Spleen (tissue), 11 donors: ENCODE data around the gene BEND5. TPM values are rescaled to one million over a fixed set of nuclear protein-coding genes. Genes with fewer than 3 reads are reported as not detected.
A peak's percentile ranks its signal among the peaks of the same experiment; 100 is the strongest.

Experiments used
- DNase-seq: peaks from one replicate; pipeline ENCODE4 v3.0.0-alpha.2; 2020
- H3K27ac ChIP-seq, 8 donors: fragments of 200-600 bp; sonication (generic) in 7 of 8; 1 replicate in 4 of 8; 2 replicates in 4 of 8; pipeline versions ENCODE4 v1.5.0 to v1.8.0; 2016 to 2021; ENCODE audit warnings: inconsistent platforms in 4 of 8, mild to moderate bottlenecking in 4 of 8, moderate library complexity in 1 of 8
- H3K27me3 ChIP-seq, 7 donors: fragments of 200-600 bp; sonication (generic) in 6 of 7; replicated peaks in 1 of 7; 1 replicate in 4 of 7; 2 replicates in 3 of 7; pipeline versions ENCODE4 v1.5.0 to v1.8.0; 2016 to 2021; ENCODE audit warnings: inconsistent platforms in 3 of 7, mild to moderate bottlenecking in 1 of 7
- H3K36me3 ChIP-seq, 6 donors: fragments of 200-600 bp; sonication (generic) in 5 of 6; 1 replicate in 4 of 6; 2 replicates in 2 of 6; pipeline versions ENCODE4 v1.5.0 to v1.8.0; 2016 to 2021; ENCODE audit warnings: inconsistent platforms in 2 of 6
- H3K4me1 ChIP-seq, 6 donors: fragments of 200-600 bp; sonication (generic) in 5 of 6; 1 replicate in 3 of 6; 2 replicates in 3 of 6; pipeline versions ENCODE4 v1.5.0 to v1.8.0; 2016 to 2021; ENCODE audit warnings: inconsistent platforms in 3 of 6
- H3K4me3 ChIP-seq, 8 donors: fragments of 200-600 bp; sonication (generic) in 7 of 8; 1 replicate in 4 of 8; 2 replicates in 4 of 8; pipeline versions ENCODE4 v1.5.0 to v1.8.0; 2016 to 2021; ENCODE audit warnings: inconsistent platforms in 4 of 8, mild to moderate bottlenecking in 4 of 8, moderate library complexity in 2 of 8
- H3K9me3 ChIP-seq, 8 donors: fragments of 200-600 bp; sonication (generic) in 7 of 8; 1 replicate in 4 of 8; 2 replicates in 4 of 8; pipeline versions ENCODE4 v1.5.0 to v1.8.0; 2016 to 2021; ENCODE audit warnings: inconsistent platforms in 4 of 8
- CTCF ChIP-seq, 11 experiments: fragments of 200-600 bp in 7 of 11; fragments of 450-650 bp in 4 of 11; sonication (generic) in 4 of 11; IDR thresholded peaks in 8 of 11; conservative IDR thresholded peaks in 3 of 11; 1 replicate in 7 of 11; 2 replicates in 4 of 11; pipeline versions ENCODE4 v1.4.0 to v1.8.0; 2016 to 2021; ENCODE audit warnings: antibody characterized with exemption in 11 of 11, inconsistent platforms in 4 of 11, mild to moderate bottlenecking in 1 of 11
- POLR2A ChIP-seq, 3 donors: fragments of 450-650 bp; IDR thresholded peaks; one replicate each; pipeline ENCODE4 v1.5.1; 2017; ENCODE audit warnings: antibody characterized with exemption in 3 of 3, mild to moderate bottlenecking in 1 of 3
- POLR2AphosphoS5 ChIP-seq, 3 donors: sonication (generic); formaldehyde crosslinking; IDR thresholded peaks; one replicate each; pipeline ENCODE4 v1.5.1; 2017; ENCODE audit warnings: antibody characterized with exemption in 3 of 3
- WGBS, 5 donors: extraction: QIAGEN DNeasy Blood & Tissue Kit in 3 of 5; methylation state at CpG; one replicate each; pipeline versions ENCODE4 v1.1.5 to v1.1.7; 2013 to 2018; 5-methylcytosine and 5-hydroxymethylcytosine counted together
- intact Hi-C: fragments of 100-400 bp; cut with DNase I; formaldehyde crosslinking; loops from one replicate; pipeline ENCODE4 v1.15.0; 2023; ENCODE audit warnings: low total_unique reads
- polyA plus RNA-seq, 3 donors: library from polyadenylated mRNA; stranded (reverse); fragments of 200-250 nt; gene quantifications; one replicate each; pipeline ENCODE4 v1.2.1, GENCODE V29; 2013
- total RNA-seq, 7 donors: library from RNA; depleted of rRNA in 3 of 7; stranded (reverse); fragments of >200 nt in 3 of 7; fragmentation: NEBNext Ultra II Directional in 4 of 7; extraction: Animal tissue kit (Norgen Biotek cat#: 25700) in 4 of 7; gene quantifications; one replicate each; pipeline versions ENCODE4 v1.1.0 to v1.2.1, GENCODE V29; 2016 to 2021
- donor health status: healthy with polysubstance abuse.
- donor health status: DM: no; HTN: no; CAD: no; lungs with moderate emphysema.
- donor health status: DM: no; HTN: no; CAD: no.
- donor health status: Bipolar disorder and iron deficiency.
- donor health status: healthy.
- donor health status: DM: no; HTN: no; CAD: no.
- donor health status: DM: yes; HTN: yes; CAD: no.

BEND5 gene
- total and polyA plus RNA-seq, 10 donors, result 7.5 to 39.2 (median 16.1) TPM

- Histone ChIP-seq H3K27ac (peak overlapping the region in 4 of 8 donors; percentile 38 to 72 (median 52)), H3K4me1 (peaks cover 19 to 72% (median 53%) of the 10 kb centered on the region in 6 donors), H3K27me3 (no peaks in the 10 kb centered on the region), H3K4me3 (no peak overlapping the region), H3K9me3 (no peaks in the 10 kb centered on the region), H3K36me3 (peaks cover 0 to 36% (median 4%) of the 10 kb centered on the region in 6 donors)
- DNase-seq, result no peak
- intact Hi-C loops, result no loop called here
- no peak for TF ChIP-seq CTCF (IDR thresholded peaks at IDR 0.05 in 8 of 11, conservative IDR thresholded peaks at IDR 0.05 in 3 of 11)
- TF ChIP-seq POLR2AphosphoS5 (IDR thresholded peaks at IDR 0.05), result no peak
- TF ChIP-seq POLR2A (IDR thresholded peaks at IDR 0.05), result no peak
These were observed 8.6 kb downstream of the BEND5 start for GRCh38 chr1:48767975-48768510.

GRCh38 chr1:48765335-48765734 is 11.4 kb downstream of the BEND5 start:
- peaks cover 0 to 39% (median 4%) of the 10 kb centered on the region in 6 donors for H3K36me3 ChIP-seq
- 91 to 100% (median 98%) methylated on average over 1 of the region's 1 CpG for WGBS, 5 donors

GRCh38 chr1:48761986-48762385 is 14.7 kb downstream of the BEND5 start:
- Histone ChIP-seq H3K36me3 (peaks cover 0 to 72% (median 16%) of the 10 kb centered on the region in 6 donors), H3K4me3 (no peak overlapping the region), H3K4me1 (peaks cover 2 to 51% (median 18%) of the 10 kb centered on the region in 6 donors), H3K27me3 (no peaks in the 10 kb centered on the region), H3K27ac (peak overlapping the region in 2 of 8 donors; percentile 18 to 25), H3K9me3 (no peaks in the 10 kb centered on the region)
- WGBS, 5 donors, result 82 to 88% (median 84%) methylated on average over 7 of the region's 7 CpGs
- intact Hi-C loops, result no loop called here
- no peak for DNase-seq
- no peak for TF ChIP-seq CTCF (IDR thresholded peaks at IDR 0.05 in 8 of 11, conservative IDR thresholded peaks at IDR 0.05 in 3 of 11)
- no peak for TF ChIP-seq POLR2A (IDR thresholded peaks at IDR 0.05)
- TF ChIP-seq POLR2AphosphoS5 (IDR thresholded peaks at IDR 0.05), result no peak

More at GRCh38 chr1:48765335-48765734, 11.4 kb downstream of the BEND5 start:
- Histone ChIP-seq H3K9me3 (no peaks in the 10 kb centered on the region), H3K4me3 (no peak overlapping the region), H3K4me1 (peaks cover 22 to 64% (median 44%) of the 10 kb centered on the region in 6 donors), H3K27ac (no peak overlapping the region), H3K27me3 (no peaks in the 10 kb centered on the region)
- no peak for TF ChIP-seq CTCF (IDR thresholded peaks at IDR 0.05 in 8 of 11, conservative IDR thresholded peaks at IDR 0.05 in 3 of 11)
- no peak for TF ChIP-seq POLR2AphosphoS5 (IDR thresholded peaks at IDR 0.05)
- no peak for TF ChIP-seq POLR2A (IDR thresholded peaks at IDR 0.05)
- intact Hi-C loops, result no loop called here
- DNase-seq, result no peak

GRCh38 chr1:48761411-48761810 is 15.3 kb downstream of the BEND5 start:
- Histone ChIP-seq H3K36me3 (peaks cover 0 to 75% (median 14%) of the 10 kb centered on the region in 6 donors), H3K9me3 (no peaks in the 10 kb centered on the region), H3K27me3 (no peaks in the 10 kb centered on the region), H3K4me3 (no peak overlapping the region), H3K4me1 (peaks cover 0 to 50% (median 18%) of the 10 kb centered on the region in 6 donors), H3K27ac (peak overlapping the region in 2 of 8 donors; percentile 18 to 25)
- no peak for DNase-seq
- intact Hi-C loops, result no loop called here
- TF ChIP-seq POLR2AphosphoS5 (IDR thresholded peaks at IDR 0.05) (no peak), CTCF (IDR thresholded peaks at IDR 0.05 in 8 of 11, conservative IDR thresholded peaks at IDR 0.05 in 3 of 11) (no peak), POLR2A (IDR thresholded peaks at IDR 0.05) (no peak)
